Spleen (tissue), 7 donors: ENCODE measurements around the gene ATP2B2.

Experiments used
- CTCF ChIP-seq, 11 experiments: fragments of 200-600 bp in 7 of 11; fragments of 450-650 bp in 4 of 11; sonication (generic) in 4 of 11; IDR thresholded peaks in 8 of 11; conservative IDR thresholded peaks in 3 of 11; 1 replicate in 7 of 11; 2 replicates in 4 of 11; pipeline versions ENCODE4 v1.4.0 to v1.8.0; 2016 to 2021; ENCODE audit warnings: antibody characterized with exemption in 11 of 11, inconsistent platforms in 4 of 11, mild to moderate bottlenecking in 1 of 11
- POLR2A ChIP-seq, 3 donors: fragments of 450-650 bp; IDR thresholded peaks; one replicate each; pipeline ENCODE4 v1.5.1; 2017; ENCODE audit warnings: antibody characterized with exemption in 3 of 3, mild to moderate bottlenecking in 1 of 3
- POLR2AphosphoS5 ChIP-seq, 3 donors: sonication (generic); formaldehyde crosslinking; IDR thresholded peaks; one replicate each; pipeline ENCODE4 v1.5.1; 2017; ENCODE audit warnings: antibody characterized with exemption in 3 of 3
- donor health status: DM: no; HTN: no; CAD: no; lungs with moderate emphysema.
- donor health status: DM: no; HTN: no; CAD: no.
- donor health status: DM: no; HTN: no; CAD: no.

GRCh38 chr3:10303785-10304184 lies 201.6 kb downstream of the ATP2B2 start:
- no peak for TF ChIP-seq CTCF (IDR thresholded peaks at IDR 0.05 in 8 of 11, conservative IDR thresholded peaks at IDR 0.05 in 3 of 11)
- TF ChIP-seq POLR2A (IDR thresholded peaks at IDR 0.05) = no peak
- no peak for TF ChIP-seq POLR2AphosphoS5 (IDR thresholded peaks at IDR 0.05)
